HG03159 (cell line): Measurements from ENCODE around the gene REEP6.
"Not testable (repeated sequence)": the region's sequence is repeated elsewhere in the genome, so short reads cannot be mapped to it uniquely, and the experiment has no call there.

Source experiments
- ATAC-seq: cut with Tn5 transposase; IDR thresholded peaks from one replicate; pipeline ENCODE4 v1.9.1; 2021; ENCODE audit warnings: mild to moderate bottlenecking, moderate library complexity; ENCODE audit not compliant: unreplicated experiment

REEP6 gene

GRCh38 chr19:1522061-1522460 is 31.1 kb downstream of the REEP6 start:
- no peak for ATAC-seq

- no peak for ATAC-seq
These were observed 31.9 kb downstream of the REEP6 start for GRCh38 chr19:1522838-1523237.

- ATAC-seq, result no peak
These were observed 32.7 kb downstream of the REEP6 start, which contains the start of gene PLK5 for GRCh38 chr19:1523412-1524286. TSS of gene PLK5 (plus strand) at chr19:1524077. CDS start at chr19:1526997, 2,920 bp downstream.

- no peak for ATAC-seq
These were observed 33.4 kb downstream of the REEP6 start for GRCh38 chr19:1524287-1524971.

- ATAC-seq, result no peak
These were observed 34.0 kb downstream of the REEP6 start for GRCh38 chr19:1524972-1525325.

GRCh38 chr19:1525343-1525742 is 34.4 kb downstream of the REEP6 start:
- no peak for ATAC-seq

- no peak for ATAC-seq
These were observed 35.2 kb downstream of the REEP6 start for GRCh38 chr19:1526066-1526778.

- ATAC-seq, result no peak
These were observed 36.1 kb downstream of the REEP6 start for GRCh38 chr19:1526979-1527649.

GRCh38 chr19:1527650-1528309 is 36.8 kb downstream of the REEP6 start:
- ATAC-seq, result no peak

- ATAC-seq, result no peak
These were observed 37.8 kb downstream of the REEP6 start for GRCh38 chr19:1528596-1529429.

GRCh38 chr19:1529430-1529816 is 38.4 kb downstream of the REEP6 start:
- no peak for ATAC-seq

- ATAC-seq, result not testable (repeated sequence)
These were observed 39.9 kb downstream of the REEP6 start for GRCh38 chr19:1530856-1531255.

GRCh38 chr19:1531587-1531986 is 40.6 kb downstream of the REEP6 start:
- no peak for ATAC-seq

- ATAC-seq, result no peak
These were observed 41.0 kb downstream of the REEP6 start for GRCh38 chr19:1532003-1532402.

- ATAC-seq, result no peak
These were observed 42.6 kb downstream of the REEP6 start for GRCh38 chr19:1533510-1534150.

- ATAC-seq, result no peak
These were observed 44.0 kb downstream of the REEP6 start for GRCh38 chr19:1534972-1535371.

GRCh38 chr19:1535699-1536098 is 44.7 kb downstream of the REEP6 start:
- ATAC-seq, result not testable (repeated sequence)

- ATAC-seq, result no peak
These were observed 48.0 kb downstream of the REEP6 start for GRCh38 chr19:1538978-1539377.

GRCh38 chr19:1539749-1540148 is 48.8 kb downstream of the REEP6 start:
- not testable (repeated sequence) for ATAC-seq
